Measurements from ENCODE around the gene ZNF76. TPM values are rescaled to one million over a fixed set of nuclear protein-coding genes. Genes with fewer than 3 reads are reported as not detected.

ZNF76 gene
- total RNA-seq, 2 experiments from 2014 or later = 31.0 to 59.5 TPM

DNA sequence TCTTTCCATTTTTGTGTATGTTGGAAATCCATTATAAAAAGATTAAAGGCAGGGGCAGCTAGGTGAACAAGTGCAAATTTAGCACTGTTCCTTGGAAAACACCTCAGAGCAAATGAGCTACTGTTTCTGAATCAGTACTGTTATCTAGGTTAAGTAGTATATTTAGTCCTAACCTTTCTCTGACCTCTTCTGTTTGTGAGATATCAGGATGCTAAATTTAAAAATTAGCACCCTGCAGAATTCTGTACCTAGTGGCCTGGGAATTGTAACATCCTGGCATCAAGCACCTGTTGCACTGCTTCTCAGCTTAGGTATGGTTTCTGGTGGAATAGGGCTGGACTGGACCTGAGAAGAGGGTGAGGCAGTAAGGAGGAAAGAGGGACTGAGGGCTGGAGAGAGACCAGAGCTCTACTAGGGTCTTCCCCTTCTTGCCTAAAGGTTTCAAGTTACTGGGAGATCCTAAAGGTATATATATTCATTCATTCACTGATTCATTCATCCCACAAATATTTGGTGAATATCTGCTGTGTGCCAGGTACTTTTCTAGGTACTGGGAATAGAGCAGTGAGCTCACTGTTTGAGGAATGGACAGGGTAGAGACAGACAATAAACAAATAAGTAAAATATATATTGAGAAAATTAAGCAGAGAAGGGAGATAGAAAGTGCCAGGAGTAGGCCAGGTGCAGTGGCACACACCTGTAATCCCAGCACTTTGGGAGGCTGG, 5.2 kb downstream of the ZNF76 start:
- Histone ChIP-seq H4K20me1 (ENCODE audit: insufficient read depth, low read length) (no peaks in the 10 kb centered on the region), H3K4me1 (ENCODE audit: insufficient read depth, low read length, poor library complexity, severe bottlenecking) (peaks cover 26% of the 10 kb centered on the region), H3K79me2 (ENCODE audit: insufficient read depth, low read depth, low read length) (peaks cover 16% of the 10 kb centered on the region; the same call in 1 of the 2 replicates), H3K9me2 (ENCODE audit: insufficient read depth, low read length) (no peaks in the 10 kb centered on the region), H3K36me3 (ENCODE audit: insufficient read depth, low read length) (no peaks in the 10 kb centered on the region), H3K9me3 (ENCODE audit: low read length) (no peaks in the 10 kb centered on the region), H3K27ac (ENCODE audit: low read depth, low read length, poor library complexity, severe bottlenecking) (no peak overlapping the region), H2AFZ (ENCODE audit: low read length) (no peak overlapping the region), H3K4me3 (ENCODE audit: low read depth, low read length, poor library complexity, severe bottlenecking) (no peak overlapping the region), H3K4me2 (ENCODE audit: low read length) (no peak overlapping the region)
- intact Hi-C loops (cut with micrococcal nuclease; ENCODE audit: unreplicated experiment) = no loop called here
- ChIA-PET POLR2A (interaction anchor here (0.8 kb wide), 1 partner anchor 21 kb away, joined by 3 read pairs; no protein-coding TSS in a partner anchor), CTCF (ENCODE audit: unreplicated experiment) (no interaction called here)
- BruUV-seq (replicated peaks) = no TSS peak
- DNase-seq (ENCODE audit: low spot score) = no peak
- TF ChIP-seq, protein P1, sequence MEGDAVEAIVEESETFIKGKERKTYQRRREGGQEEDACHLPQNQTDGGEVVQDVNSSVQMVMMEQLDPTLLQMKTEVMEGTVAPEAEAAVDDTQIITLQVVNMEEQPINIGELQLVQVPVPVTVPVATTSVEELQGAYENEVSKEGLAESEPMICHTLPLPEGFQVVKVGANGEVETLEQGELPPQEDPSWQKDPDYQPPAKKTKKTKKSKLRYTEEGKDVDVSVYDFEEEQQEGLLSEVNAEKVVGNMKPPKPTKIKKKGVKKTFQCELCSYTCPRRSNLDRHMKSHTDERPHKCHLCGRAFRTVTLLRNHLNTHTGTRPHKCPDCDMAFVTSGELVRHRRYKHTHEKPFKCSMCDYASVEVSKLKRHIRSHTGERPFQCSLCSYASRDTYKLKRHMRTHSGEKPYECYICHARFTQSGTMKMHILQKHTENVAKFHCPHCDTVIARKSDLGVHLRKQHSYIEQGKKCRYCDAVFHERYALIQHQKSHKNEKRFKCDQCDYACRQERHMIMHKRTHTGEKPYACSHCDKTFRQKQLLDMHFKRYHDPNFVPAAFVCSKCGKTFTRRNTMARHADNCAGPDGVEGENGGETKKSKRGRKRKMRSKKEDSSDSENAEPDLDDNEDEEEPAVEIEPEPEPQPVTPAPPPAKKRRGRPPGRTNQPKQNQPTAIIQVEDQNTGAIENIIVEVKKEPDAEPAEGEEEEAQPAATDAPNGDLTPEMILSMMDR (conservative IDR thresholded peaks at IDR 0.05; ENCODE audit: low read length) = no peak
- TF ChIP-seq EZH2phosphoT487 (IDR thresholded peaks at IDR 0.05; ENCODE audit: borderline replicate concordance, low read depth, low read length) = no peak

GRCh38 chr6:35265523-35265922, 6.0 kb downstream of the ZNF76 start:
- H3K4me3 ChIP-seq (ENCODE audit: low read depth, low read length, poor library complexity, severe bottlenecking) = no peak overlapping the region
- intact Hi-C loops (cut with micrococcal nuclease; ENCODE audit: unreplicated experiment) = no loop called here
- CTCF ChIA-PET (ENCODE audit: unreplicated experiment) = no interaction called here

More at GRCh38 chr6:35265523-35265922, 6.0 kb downstream of the ZNF76 start:
- H3K4me1 ChIP-seq (ENCODE audit: insufficient read depth, low read length, poor library complexity, severe bottlenecking) = peaks cover 23% of the 10 kb centered on the region
- H4K20me1 ChIP-seq (ENCODE audit: insufficient read depth, low read length) = no peaks in the 10 kb centered on the region
- POLR2A ChIA-PET = interaction anchor here (1.1 kb wide), 1 partner anchor 11 kb away, joined by 3 read pairs; no protein-coding TSS in a partner anchor
- H2AFZ ChIP-seq (ENCODE audit: low read length) = no peak overlapping the region
- TF ChIP-seq, protein P1 (conservative IDR thresholded peaks at IDR 0.05; ENCODE audit: low read length) = no peak
- no peak for TF ChIP-seq EZH2phosphoT487 (IDR thresholded peaks at IDR 0.05; ENCODE audit: borderline replicate concordance, low read depth, low read length)
- no peaks in the 10 kb centered on the region for H3K9me3 ChIP-seq (ENCODE audit: low read length)
- no TSS peak for BruUV-seq (replicated peaks)
- H3K9me2 ChIP-seq (ENCODE audit: insufficient read depth, low read length) = no peaks in the 10 kb centered on the region
- peaks cover 3% of the 10 kb centered on the region; the same call in 1 of the 2 replicates for H3K36me3 ChIP-seq (ENCODE audit: insufficient read depth, low read length)
- H3K79me2 ChIP-seq (ENCODE audit: insufficient read depth, low read depth, low read length) = peaks cover 9% of the 10 kb centered on the region; the same call in 1 of the 2 replicates
- H3K4me2 ChIP-seq (ENCODE audit: low read length) = no peak overlapping the region
- no peak for DNase-seq (ENCODE audit: low spot score)
- no peak overlapping the region for H3K27ac ChIP-seq (ENCODE audit: low read depth, low read length, poor library complexity, severe bottlenecking)

Measured in OCI-LY7 (cell line).